HG02970 (cell line): Measurements from ENCODE around the gene LMO1.
A peak's percentile ranks its signal among the peaks of the same experiment; 100 is the strongest.

Source experiments
- ATAC-seq: cut with Tn5 transposase; IDR thresholded peaks from one replicate; pipeline ENCODE4 v1.9.1; 2021; ENCODE audit warnings: mild to moderate bottlenecking, moderate library complexity, moderate number of reproducible peaks; ENCODE audit not compliant: unreplicated experiment, low FRiP score

Gene LMO1

DNA sequence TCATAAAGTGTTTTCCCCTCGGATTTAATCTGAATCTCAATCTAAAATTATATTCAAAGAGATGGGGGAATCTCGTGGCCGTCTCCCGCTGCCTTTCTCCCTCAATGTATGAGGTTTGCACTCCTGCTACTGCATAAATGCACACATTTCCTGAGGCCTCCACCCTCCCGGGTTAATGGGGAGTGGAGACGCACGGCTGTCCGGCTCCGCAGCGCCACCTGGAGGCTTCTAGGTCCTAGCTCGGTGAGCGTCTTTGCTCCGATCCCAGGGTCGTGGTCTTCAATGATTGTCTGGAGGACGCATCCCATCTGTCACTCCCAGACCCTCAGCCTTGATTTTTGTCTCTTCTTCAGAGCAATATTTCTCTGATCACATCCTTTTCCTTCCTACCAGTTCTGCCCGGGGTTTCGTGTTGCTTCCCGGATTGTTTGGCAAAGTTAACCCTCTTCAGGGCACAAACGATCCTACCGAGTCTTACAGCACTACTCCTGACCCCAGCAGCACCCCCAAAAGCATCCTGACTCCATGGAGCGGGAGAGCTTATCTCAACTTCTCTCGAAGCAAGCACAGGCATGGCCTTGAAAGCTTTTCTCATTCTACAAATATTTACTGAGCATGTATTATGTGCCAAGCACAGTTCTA is at the start of gene LMO1:
TSS of gene LMO1 (minus strand) at position 110 of the 642 bp plus-strand sequence. CDS start 516 bp downstream, outside the sequence.
- peak; percentile 57 for ATAC-seq

DNA sequence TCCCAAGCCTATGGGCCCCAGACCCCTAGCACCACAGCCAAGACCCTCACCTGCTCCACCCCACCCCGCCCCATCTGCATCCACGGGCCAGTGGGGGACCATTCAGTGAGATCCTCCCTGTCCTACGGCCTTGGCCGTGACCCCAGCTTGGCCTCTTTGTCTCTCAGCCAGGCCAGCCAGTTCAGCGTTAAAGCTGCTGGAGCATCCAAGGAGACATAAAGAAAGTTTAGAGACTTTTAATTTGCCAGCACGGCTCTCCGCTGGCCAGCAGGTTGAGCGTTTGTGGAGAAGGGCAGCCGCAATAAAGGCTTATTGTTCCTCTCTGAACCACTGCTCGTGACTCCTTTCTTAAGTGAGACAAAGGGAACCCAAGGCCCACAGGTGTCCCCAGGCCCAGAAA is 49.3 kb upstream of the LMO1 start:
- no peak for ATAC-seq

DNA sequence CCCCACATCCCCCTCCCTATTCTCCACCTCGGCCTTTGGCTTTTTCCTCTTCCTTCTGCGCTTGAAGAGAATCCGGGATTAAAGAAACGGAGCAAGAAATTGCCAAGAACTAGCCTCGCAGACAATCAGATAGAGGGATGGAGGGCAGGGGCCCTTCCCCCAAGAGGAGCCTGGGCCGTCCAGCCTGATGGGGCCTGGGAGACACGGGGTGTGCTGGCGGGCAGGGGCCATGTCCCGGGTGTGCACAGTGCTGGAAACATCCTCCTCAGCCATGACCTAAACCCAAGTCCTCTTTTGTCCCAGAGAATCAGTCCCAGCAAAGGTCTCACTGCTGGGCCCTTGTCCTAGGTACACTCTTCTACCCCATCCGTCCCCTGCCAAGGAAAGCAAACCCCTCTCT is 47.7 kb upstream of the LMO1 start:
- ATAC-seq = no peak

GRCh38 chr11:8310743-8311298 is 47.1 kb upstream of the LMO1 start:
- no peak for ATAC-seq

GRCh38 chr11:8309862-8310261 is 46.2 kb upstream of the LMO1 start:
- no peak for ATAC-seq

- ATAC-seq = no peak
Measured at GRCh38 chr11:8309311-8309710, 45.6 kb upstream of the LMO1 start.

DNA sequence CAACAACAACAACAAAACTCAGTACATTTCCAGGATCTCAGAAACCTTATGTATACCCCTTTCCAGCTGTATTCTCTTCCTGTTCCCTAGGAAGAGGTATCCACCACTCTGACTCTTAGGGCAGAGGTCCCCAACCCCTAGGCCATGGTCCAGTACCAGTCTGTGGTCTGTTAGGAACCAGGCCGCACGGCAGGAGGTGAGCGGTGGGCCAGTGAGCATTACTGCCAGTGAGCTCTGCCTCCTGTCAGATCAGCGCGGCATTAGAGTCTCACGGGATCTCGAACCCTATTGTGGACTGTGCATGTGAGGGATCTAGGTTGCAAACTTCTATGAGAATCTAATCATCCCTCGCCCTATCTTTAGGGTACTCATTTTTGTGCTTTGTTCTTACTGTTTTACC is 43.9 kb upstream of the LMO1 start:
- ATAC-seq = no peak

DNA sequence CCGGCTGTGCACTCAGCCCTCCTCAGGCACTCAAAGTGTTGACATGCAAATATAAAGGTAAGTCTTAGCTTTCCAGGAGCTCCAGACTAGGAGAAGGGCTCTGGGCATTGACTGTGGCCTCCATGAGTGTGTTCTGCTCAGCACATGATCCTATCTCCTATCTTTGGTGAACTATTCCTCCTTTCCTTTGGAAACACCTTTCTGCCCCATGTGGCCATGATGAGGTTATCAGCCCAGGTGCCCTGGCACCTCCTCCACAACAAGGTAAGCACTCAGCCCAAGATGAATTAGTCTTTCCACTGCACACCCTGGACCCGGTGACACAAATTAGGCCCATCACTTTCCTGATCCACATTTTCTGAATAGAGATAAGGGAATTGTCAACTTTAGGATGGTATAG is 37.9 kb upstream of the LMO1 start:
- ATAC-seq = no peak

DNA sequence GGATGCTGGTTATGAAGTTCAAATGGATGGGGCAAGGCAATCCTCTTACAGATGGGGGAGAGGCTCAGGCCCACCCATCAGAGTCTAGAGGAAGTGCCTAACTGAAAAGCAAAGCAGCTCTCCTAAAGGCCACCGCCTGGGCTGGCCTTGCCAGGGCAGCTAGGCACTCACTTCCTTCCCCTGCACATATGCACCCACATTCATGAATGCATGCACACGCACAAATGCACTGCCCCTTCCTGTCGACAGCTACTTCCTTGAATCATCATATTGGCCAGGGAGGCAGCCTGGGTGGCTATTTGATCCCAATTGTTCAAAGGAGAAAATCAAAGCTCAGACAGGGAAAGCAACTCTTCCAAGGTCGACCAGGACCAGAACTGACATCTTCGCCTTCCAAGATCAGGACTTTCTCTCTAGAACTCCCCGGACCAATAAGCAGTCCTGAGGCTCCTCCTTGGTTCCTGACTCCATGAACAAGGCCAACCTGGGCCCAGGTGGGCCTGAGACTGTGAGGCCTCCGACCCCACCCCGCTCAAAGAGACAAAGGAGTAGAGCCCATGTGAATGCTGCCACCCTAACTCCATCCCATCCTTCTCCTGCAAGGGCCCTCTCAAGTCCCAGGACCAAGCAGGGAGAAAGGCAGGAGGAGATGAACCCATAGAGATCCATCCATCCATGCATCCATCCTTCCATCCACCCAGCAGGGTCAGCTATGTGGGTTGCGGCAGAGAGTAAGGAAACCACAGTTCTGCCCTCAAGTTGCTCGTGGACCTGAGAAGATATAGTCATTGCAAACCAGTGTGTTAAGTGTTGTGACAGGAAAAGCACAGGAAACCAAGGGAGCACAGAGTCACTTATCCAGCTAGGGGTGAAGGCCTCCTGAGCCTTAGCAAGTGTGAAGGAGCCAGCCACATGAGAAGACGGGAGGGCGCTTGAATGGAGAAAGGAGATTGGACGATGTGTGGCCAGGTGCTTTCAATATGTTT is 35.4 kb upstream of the LMO1 start:
- ATAC-seq = no peak

DNA sequence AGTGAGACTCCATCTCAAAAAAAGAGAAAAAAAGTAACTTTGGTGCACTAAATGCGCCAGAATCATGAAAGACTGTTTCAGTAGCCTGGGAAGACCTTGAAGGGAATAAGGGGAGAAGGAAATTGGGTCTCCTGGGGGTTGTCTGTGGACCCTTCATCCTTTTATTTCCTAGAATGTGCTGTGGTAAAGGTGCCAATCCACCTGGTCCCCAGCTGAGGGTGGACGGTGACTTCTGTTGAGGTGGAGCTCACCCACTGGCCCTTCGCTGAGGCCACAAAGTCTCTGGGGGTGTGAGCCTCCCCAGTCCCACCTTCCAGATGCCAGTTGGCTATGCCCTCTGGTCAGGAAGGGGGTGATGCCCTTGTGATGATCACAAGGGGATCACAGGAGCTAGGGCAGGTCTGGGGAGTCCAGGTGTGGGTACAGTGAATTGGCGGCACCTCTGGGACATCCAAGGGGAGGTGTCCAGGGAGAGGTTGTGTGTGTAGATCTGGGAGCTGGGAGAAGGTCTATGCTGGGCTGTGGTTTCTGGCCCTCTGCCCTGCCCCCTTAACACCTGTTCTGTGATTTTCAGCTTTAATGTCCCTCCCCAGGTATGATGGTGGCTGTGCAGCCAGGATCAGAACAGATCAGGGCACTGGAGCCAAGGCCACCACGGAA is 34.2 kb upstream of the LMO1 start:
- ATAC-seq = no peak

DNA sequence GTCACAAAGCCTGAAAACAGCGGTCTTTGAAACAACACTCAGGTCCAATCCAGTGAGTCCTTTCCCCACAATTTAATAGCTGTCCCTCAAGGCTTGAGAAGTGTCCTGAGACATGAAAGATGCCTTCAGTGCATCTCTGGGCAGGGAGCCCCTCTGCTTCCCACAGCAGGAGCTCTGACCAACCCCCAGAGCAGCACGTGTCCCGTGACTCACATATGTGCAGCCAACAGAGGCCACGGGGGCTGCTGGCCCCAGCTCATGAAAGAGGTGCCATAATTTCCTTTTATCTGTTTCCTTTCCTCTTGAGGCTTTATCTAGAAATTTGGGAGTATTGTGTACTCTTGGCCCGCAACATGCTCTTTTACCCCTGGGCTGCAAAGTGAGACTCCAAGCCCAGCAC is 33.2 kb upstream of the LMO1 start:
- ATAC-seq = no peak

- no peak for ATAC-seq
Measured at GRCh38 chr11:8296038-8296649, 32.5 kb upstream of the LMO1 start.

DNA sequence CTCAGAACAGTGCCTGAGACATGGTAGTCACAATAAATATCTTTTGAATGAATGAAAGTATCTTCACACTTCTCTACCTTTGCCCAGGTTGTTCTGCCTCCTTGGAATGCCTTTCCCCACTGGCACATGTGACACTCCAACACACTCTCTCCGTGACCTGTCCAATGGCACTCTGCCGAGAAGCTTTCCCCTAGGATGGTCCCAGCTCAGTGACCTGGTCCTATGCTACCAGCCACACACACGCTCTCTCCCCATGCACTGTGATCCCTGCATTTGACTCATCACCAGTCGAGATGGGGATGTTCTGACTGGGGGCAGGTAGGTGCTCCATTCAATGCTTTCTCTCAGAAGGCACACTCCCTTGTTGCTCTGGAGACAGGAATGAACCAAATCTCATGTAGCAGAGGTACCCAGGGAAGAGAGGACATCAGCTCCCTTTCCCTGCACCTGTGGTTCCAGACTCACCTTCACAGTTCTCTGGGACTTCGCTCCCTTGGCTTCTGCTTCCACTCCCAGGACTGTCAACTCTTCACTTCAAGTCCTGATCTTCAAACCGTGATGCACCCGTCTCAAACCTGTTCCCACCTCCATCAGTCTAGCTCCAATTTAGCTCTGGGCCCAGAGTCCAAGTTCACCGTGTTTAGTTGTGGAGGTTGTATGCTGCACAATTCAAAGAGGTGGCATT is 30.7 kb upstream of the LMO1 start:
- ATAC-seq = no peak

DNA sequence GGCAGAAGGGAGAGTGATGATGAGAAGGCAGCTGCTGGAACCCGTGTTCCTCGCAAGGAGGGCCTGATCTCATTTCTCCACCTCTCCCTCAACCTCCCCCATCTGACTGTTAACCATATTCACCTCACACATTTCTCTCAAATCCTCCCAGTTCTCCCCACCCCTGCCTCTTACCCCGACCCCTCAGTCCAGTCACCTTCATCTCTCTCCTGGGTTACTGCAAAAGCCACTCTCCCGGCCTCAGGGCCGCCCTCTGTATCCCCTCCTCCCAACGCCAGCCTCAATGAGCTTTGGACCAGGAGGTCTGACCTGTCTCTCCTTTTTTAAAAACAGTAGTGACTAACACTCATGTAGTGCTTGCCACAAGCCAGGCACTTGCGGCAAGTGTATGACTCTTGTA is 29.5 kb upstream of the LMO1 start:
- no peak for ATAC-seq

DNA sequence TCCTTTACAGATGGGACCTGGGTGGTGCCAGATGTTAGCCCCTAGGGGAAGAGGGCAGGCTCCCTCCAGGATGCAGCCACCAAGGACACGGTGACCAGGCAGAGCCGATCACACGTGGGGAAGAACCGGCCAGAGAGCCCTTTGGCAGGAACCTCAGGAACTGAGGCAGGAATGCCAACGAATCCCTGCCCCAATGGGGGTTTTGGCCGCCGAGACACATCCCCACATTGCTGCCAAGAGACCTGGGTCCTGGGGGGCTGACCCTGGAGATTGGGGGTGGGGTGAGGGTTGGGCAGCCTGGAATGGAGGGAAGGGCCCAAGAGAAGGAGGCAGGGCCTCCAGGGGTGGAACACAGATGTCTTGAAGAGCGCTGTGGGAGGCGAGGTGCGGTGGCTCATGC is 28.7 kb upstream of the LMO1 start:
- no peak for ATAC-seq

DNA sequence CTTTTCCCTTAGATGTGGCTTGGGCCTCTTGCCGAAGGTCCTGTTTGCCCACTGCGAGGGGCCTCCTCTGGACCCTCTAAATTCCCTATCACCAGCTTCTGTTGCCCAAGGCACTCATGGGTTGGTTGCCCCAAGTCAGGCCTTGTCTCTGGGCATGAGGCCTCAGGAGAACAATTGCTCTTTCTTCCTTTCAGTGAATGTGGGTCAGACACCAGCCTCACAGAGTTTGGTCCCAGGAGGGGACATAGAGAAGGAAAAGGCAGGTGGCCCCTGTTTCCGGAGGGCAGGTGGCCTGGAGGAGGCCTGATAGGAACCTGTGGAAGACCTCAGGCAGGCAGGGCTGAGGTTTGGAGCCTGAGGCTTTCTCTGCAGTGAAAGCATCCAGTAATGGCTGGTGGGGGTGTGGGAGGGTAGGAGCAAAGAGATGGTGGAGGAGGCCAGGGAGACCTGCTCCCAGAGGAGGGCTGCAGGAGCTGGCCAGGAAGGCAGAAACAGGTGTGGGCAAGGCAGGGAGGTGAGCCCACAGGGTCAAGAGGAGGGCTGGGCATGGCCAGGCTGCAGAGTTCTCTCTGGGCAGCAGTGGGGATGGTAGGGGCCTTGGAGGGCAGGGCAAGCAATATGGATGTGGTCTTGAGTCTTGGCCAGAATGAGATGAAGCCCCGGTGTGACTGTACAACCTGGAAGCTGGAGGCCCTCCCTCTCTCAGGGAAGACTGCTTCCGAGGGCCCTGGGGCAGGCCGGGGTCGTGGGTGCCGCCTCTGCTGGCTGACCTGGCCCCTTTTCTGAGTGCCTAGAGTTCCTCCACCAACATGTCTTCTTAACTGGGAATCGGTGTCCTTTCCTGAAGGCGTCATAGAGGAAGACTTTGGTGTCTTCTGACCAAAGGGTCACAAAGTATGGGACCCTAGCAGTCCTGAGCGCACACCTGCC is 28.0 kb upstream of the LMO1 start:
- no peak for ATAC-seq

DNA sequence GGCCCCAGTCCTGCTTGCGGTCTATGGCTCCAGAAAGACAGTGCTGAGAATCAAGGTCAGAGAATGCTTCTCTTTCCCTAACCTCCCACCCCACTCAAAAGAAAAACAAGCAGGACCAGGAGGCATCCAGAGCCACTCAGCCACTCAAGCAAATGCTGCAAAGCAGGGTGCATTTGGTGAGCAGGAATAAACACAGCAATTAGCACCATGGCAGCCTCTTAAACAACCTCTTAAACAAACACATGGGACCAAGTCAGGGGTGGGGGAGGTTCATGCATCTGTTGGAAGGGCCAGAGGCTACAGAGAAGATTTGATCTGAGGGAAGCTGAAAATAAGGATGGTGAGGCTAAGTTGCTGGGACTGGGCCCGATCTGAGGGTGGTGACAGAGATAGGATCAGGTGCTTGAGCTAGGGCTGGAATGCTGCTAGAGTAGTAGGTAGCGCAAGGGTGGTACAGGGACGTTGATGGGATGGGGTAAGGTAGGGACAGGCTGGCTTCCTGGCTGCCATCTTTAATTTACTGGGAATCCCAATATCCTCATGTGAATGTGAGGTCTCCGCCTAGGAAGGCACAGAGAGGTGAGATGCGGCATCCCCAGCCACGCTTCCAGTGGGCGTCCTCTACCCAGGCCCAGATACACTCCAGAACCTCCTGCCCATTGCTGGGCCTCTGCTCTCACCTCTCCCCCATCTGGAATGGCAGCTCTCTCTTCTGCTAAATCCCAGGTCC is 26.6 kb upstream of the LMO1 start:
- no peak for ATAC-seq

- no peak for ATAC-seq
Measured at GRCh38 chr11:8289492-8289918, 25.8 kb upstream of the LMO1 start.
